A549 treated with DMSO at 1 μM for 4 hours (cell line): Measurements from ENCODE around the gene RGS10. TPM values are rescaled to one million over a fixed set of nuclear protein-coding genes. Genes with fewer than 3 reads are reported as not detected.

Experiments
- total RNA-seq: library from RNA; stranded (reverse); fragments of 200-300 nt; extraction: Qiagen RNA extraction; gene quantifications from 5 replicates; pipeline ENCODE4 v1.2.3, GENCODE V29; 2022; ENCODE audit warnings: low read depth

RGS10 gene
- total RNA-seq = 45.4 to 54.5 TPM (median 48.4 TPM) in 5 replicates

GRCh38 chr10:119542357-119542987 lies at the start of gene RGS10:
Gene RGS10, minus strand, starts transcription at chr10:119542719. Its CDS starts 81 bp downstream, at chr10:119542638.

Other genes starting within 250 kb of the RGS10 start
- gene TIAL1, start 54.2 kb upstream of the RGS10 start, total RNA-seq = 96.1 to 104 TPM (median 98.6 TPM) in 5 replicates
- 93.1 to 158 TPM (median 138 TPM) in 5 replicates for gene BAG3, start 108.7 kb upstream of the RGS10 start, total RNA-seq
- 6.7 to 9.5 TPM (median 8.7 TPM) in 5 replicates for gene INPP5F, start 183.3 kb upstream of the RGS10 start, total RNA-seq